Fibroblast of lung (primary cell): ENCODE data around the gene VRK1. TPM values are rescaled to one million over a fixed set of nuclear protein-coding genes. Genes with fewer than 3 reads are reported as not detected.

Experiments used
- DNase-seq, 2 donors: peaks; one replicate each; pipeline versions ENCODE4 v3.0.0 to v3.0.0-alpha.2; 2010; ENCODE audit warnings: low read depth in 2 of 2
- H2AFZ ChIP-seq: 2 replicates; pipeline ENCODE4 v1.5.1; 2012; ENCODE audit warnings: low read length, control low read depth, inconsistent platforms
- H3K27ac ChIP-seq: 2 replicates; pipeline ENCODE4 v1.5.1; 2011; ENCODE audit warnings: low read length, control low read depth; ENCODE audit not compliant: insufficient read depth
- H3K27me3 ChIP-seq: 2 replicates; pipeline ENCODE4 v1.5.1; 2011; ENCODE audit warnings: mild to moderate bottlenecking, low read length; ENCODE audit not compliant: control insufficient read depth, insufficient read depth
- H3K36me3 ChIP-seq: 2 replicates; pipeline ENCODE4 v1.5.1; 2011; ENCODE audit warnings: low read length; ENCODE audit not compliant: control insufficient read depth, insufficient read depth
- H3K4me1 ChIP-seq: 2 replicates; pipeline ENCODE4 v1.5.1; 2011; ENCODE audit warnings: low read length; ENCODE audit not compliant: control insufficient read depth, insufficient read depth; ENCODE audit errors: extremely low read depth
- H3K4me2 ChIP-seq: 2 replicates; pipeline ENCODE4 v1.5.1; 2011; ENCODE audit warnings: low read length, control low read depth; ENCODE audit not compliant: insufficient read depth; ENCODE audit errors: extremely low read depth
- H3K4me3 ChIP-seq, 4 experiments: fragments of 200-600 bp in 1 of 4; sonication (generic) in 1 of 4; replicated peaks in 1 of 4; 2 replicates each; pipeline ENCODE4 v1.5.1; 2011 to 2016; ENCODE audit warnings: low read length in 4 of 4, low read depth in 3 of 4, mild to moderate bottlenecking in 3 of 4, control low read depth in 2 of 4, inconsistent platforms in 1 of 4, mixed read lengths in 1 of 4; ENCODE audit not compliant: insufficient read depth in 1 of 4; ENCODE audit errors: control extremely low read depth in 1 of 4
- H3K79me2 ChIP-seq: 2 replicates; pipeline ENCODE4 v1.5.1; 2012; ENCODE audit warnings: mild to moderate bottlenecking, low read length, inconsistent platforms; ENCODE audit not compliant: control insufficient read depth, insufficient read depth
- H3K9ac ChIP-seq: 2 replicates; pipeline ENCODE4 v1.5.1; 2011; ENCODE audit warnings: mild to moderate bottlenecking, low read length, control low read depth; ENCODE audit not compliant: insufficient read depth
- H3K9me3 ChIP-seq: 2 replicates; pipeline ENCODE4 v1.5.1; 2012; ENCODE audit warnings: low read depth, low read length; ENCODE audit not compliant: control insufficient read depth, insufficient read depth
- H4K20me1 ChIP-seq: 2 replicates; pipeline ENCODE4 v1.5.1; 2011; ENCODE audit warnings: low read length; ENCODE audit not compliant: control insufficient read depth, insufficient read depth; ENCODE audit errors: extremely low read depth
- EZH2 ChIP-seq: IDR thresholded peaks from 2 replicates; pipeline ENCODE4 v1.5.1; 2012; ENCODE audit warnings: low read length, control low read depth, mild to moderate bottlenecking; ENCODE audit errors: missing control alignments
- polyA plus RNA-seq, 2 donors: library from polyadenylated mRNA; depleted of rRNA in 1 of 2; stranded (reverse) in 1 of 2; unstranded in 1 of 2; fragments of >200 nt; gene quantifications; 2 replicates each; pipeline ENCODE4 v1.2.1, GENCODE V29; 2011 to 2012; ENCODE audit warnings: missing spikeins in 1 of 2
- total RNA-seq: library from RNA; depleted of rRNA; stranded (reverse); fragments of >200 nt; gene quantifications from 2 replicates; pipeline ENCODE4 v1.2.1, GENCODE V29; 2014
- TF ChIP-seq, protein P1 (sequence below), 2 donors: IDR thresholded peaks in 1 of 2; conservative IDR thresholded peaks in 1 of 2; 1 replicate in 1 of 2; 2 replicates in 1 of 2; pipeline ENCODE4 v1.5.1; 2011 to 2012; ENCODE audit warnings: low read length in 2 of 2, control low read depth in 1 of 2, inconsistent platforms in 1 of 2, low read depth in 1 of 2, mild to moderate bottlenecking in 1 of 2

The VRK1 gene
- total and polyA plus RNA-seq, 2 donors (not counting 1 experiment from before 2014, with no cell fraction given): 11.5 to 24.9 TPM

GRCh38 chr14:96783043-96783914, 13.9 kb upstream of the VRK1 start:
- no peak overlapping the region for H3K4me3 ChIP-seq
- no peaks in the 10 kb centered on the region for H3K36me3 ChIP-seq
- TF ChIP-seq, protein P1, sequence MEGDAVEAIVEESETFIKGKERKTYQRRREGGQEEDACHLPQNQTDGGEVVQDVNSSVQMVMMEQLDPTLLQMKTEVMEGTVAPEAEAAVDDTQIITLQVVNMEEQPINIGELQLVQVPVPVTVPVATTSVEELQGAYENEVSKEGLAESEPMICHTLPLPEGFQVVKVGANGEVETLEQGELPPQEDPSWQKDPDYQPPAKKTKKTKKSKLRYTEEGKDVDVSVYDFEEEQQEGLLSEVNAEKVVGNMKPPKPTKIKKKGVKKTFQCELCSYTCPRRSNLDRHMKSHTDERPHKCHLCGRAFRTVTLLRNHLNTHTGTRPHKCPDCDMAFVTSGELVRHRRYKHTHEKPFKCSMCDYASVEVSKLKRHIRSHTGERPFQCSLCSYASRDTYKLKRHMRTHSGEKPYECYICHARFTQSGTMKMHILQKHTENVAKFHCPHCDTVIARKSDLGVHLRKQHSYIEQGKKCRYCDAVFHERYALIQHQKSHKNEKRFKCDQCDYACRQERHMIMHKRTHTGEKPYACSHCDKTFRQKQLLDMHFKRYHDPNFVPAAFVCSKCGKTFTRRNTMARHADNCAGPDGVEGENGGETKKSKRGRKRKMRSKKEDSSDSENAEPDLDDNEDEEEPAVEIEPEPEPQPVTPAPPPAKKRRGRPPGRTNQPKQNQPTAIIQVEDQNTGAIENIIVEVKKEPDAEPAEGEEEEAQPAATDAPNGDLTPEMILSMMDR (conservative IDR thresholded peaks at IDR 0.05 in 1 of 2, IDR thresholded peaks at IDR 0.05 in 1 of 2; ENCODE audit: low read depth in 1 of 2, low read length in 2 of 2): no peak
- no peak for TF ChIP-seq EZH2
- H3K4me1 ChIP-seq: no peaks in the 10 kb centered on the region
- no peaks in the 10 kb centered on the region for H3K79me2 ChIP-seq
- peak in 1 of 2 donors; percentile 58 for DNase-seq
- no peaks in the 10 kb centered on the region for H3K9me3 ChIP-seq
- no peak overlapping the region for H3K27ac ChIP-seq
- H2AFZ ChIP-seq: no peak overlapping the region
- H3K4me2 ChIP-seq: no peak overlapping the region
- H3K27me3 ChIP-seq: no peaks in the 10 kb centered on the region
- no peak overlapping the region for H3K9ac ChIP-seq
- H4K20me1 ChIP-seq: no peaks in the 10 kb centered on the region

GRCh38 chr14:96783915-96784224, 13.3 kb upstream of the VRK1 start:
- Histone ChIP-seq H2AFZ (no peak overlapping the region), H3K27me3 (no peaks in the 10 kb centered on the region), H3K79me2 (no peaks in the 10 kb centered on the region), H4K20me1 (no peaks in the 10 kb centered on the region), H3K9ac (no peak overlapping the region), H3K4me2 (no peak overlapping the region), H3K27ac (no peak overlapping the region), H3K4me1 (no peaks in the 10 kb centered on the region), H3K36me3 (no peaks in the 10 kb centered on the region), H3K4me3 (no peak overlapping the region), H3K9me3 (no peaks in the 10 kb centered on the region)
- DNase-seq: peak in 1 of 2 donors; percentile 42
- TF ChIP-seq, protein P1 (conservative IDR thresholded peaks at IDR 0.05 in 1 of 2, IDR thresholded peaks at IDR 0.05 in 1 of 2; ENCODE audit: low read depth in 1 of 2, low read length in 2 of 2): no peak
- TF ChIP-seq EZH2: no peak

- Histone ChIP-seq H3K27me3 (no peaks in the 10 kb centered on the region), H3K36me3 (no peaks in the 10 kb centered on the region), H3K9me3 (no peaks in the 10 kb centered on the region), H3K4me3 (no peak overlapping the region), H4K20me1 (no peaks in the 10 kb centered on the region), H3K9ac (no peak overlapping the region), H3K27ac (no peak overlapping the region), H3K4me1 (no peaks in the 10 kb centered on the region), H3K79me2 (no peaks in the 10 kb centered on the region), H2AFZ (no peak overlapping the region), H3K4me2 (no peak overlapping the region)
- no peak for DNase-seq
- TF ChIP-seq, protein P1 (conservative IDR thresholded peaks at IDR 0.05 in 1 of 2, IDR thresholded peaks at IDR 0.05 in 1 of 2; ENCODE audit: low read depth in 1 of 2, low read length in 2 of 2): no peak
- TF ChIP-seq EZH2: no peak
These were observed 7.0 kb upstream of the VRK1 start for GRCh38 chr14:96790186-96790585.
